Measurements from ENCODE around the gene SUCO. TPM values are rescaled to one million over a fixed set of nuclear protein-coding genes. Genes with fewer than 3 reads are reported as not detected.

SUCO gene
- total RNA-seq, 2 experiments from 2014 or later: 22.9 to 42.3 TPM

GRCh38 chr1:172627702-172628101, 94.8 kb downstream of the SUCO start:
- no peaks in the 10 kb centered on the region for H3K9me3 ChIP-seq (ENCODE audit: low read length)
- ChIA-PET POLR2A (no interaction called here), CTCF (ENCODE audit: unreplicated experiment) (no interaction called here)
- no peak overlapping the region for H3K4me3 ChIP-seq (ENCODE audit: low read depth, low read length, poor library complexity, severe bottlenecking)
- H4K20me1 ChIP-seq (ENCODE audit: insufficient read depth, low read length): no peaks in the 10 kb centered on the region
- TF ChIP-seq CTCF (conservative IDR thresholded peaks at IDR 0.05; ENCODE audit: low read length): no peak
- no peak for TF ChIP-seq EZH2phosphoT487 (IDR thresholded peaks at IDR 0.05; ENCODE audit: borderline replicate concordance, low read depth, low read length)
- intact Hi-C loops (cut with micrococcal nuclease; ENCODE audit: unreplicated experiment): no loop called here
- peak overlapping the region; percentile 28; the same call in 1 of the 2 replicates for H3K4me2 ChIP-seq (ENCODE audit: low read length)
- H3K36me3 ChIP-seq (ENCODE audit: insufficient read depth, low read length): no peaks in the 10 kb centered on the region
- H2AFZ ChIP-seq (ENCODE audit: low read length): peak overlapping the region; percentile 5; the same call in 1 of the 2 replicates
- H3K27ac ChIP-seq (ENCODE audit: low read depth, low read length, poor library complexity, severe bottlenecking): no peak overlapping the region
- no TSS peak for BruUV-seq (replicated peaks)
- H3K79me2 ChIP-seq (ENCODE audit: insufficient read depth, low read depth, low read length): no peaks in the 10 kb centered on the region
- no peaks in the 10 kb centered on the region for H3K9me2 ChIP-seq (ENCODE audit: insufficient read depth, low read length)
- peaks cover 9% of the 10 kb centered on the region for H3K4me1 ChIP-seq (ENCODE audit: insufficient read depth, low read length, poor library complexity, severe bottlenecking)
- no peak for DNase-seq (ENCODE audit: low spot score)

GRCh38 chr1:172628401-172628800, 95.5 kb downstream of the SUCO start:
- peaks cover 9% of the 10 kb centered on the region for H3K4me1 ChIP-seq (ENCODE audit: insufficient read depth, low read length, poor library complexity, severe bottlenecking)
- DNase-seq (ENCODE audit: low spot score): no peak
- POLR2A ChIA-PET: interaction anchor here (0.6 kb wide), 1 partner anchor 984 kb away, joined by 3 read pairs; no protein-coding TSS in a partner anchor
- H3K27ac ChIP-seq (ENCODE audit: low read depth, low read length, poor library complexity, severe bottlenecking): no peak overlapping the region
- H3K9me3 ChIP-seq (ENCODE audit: low read length): no peaks in the 10 kb centered on the region
- no peak overlapping the region for H3K4me2 ChIP-seq (ENCODE audit: low read length)
- no peak overlapping the region for H3K4me3 ChIP-seq (ENCODE audit: low read depth, low read length, poor library complexity, severe bottlenecking)
- H3K9me2 ChIP-seq (ENCODE audit: insufficient read depth, low read length): no peaks in the 10 kb centered on the region
- no peaks in the 10 kb centered on the region for H4K20me1 ChIP-seq (ENCODE audit: insufficient read depth, low read length)
- H2AFZ ChIP-seq (ENCODE audit: low read length): 0 out of 2 replicates have a peak overlapping the region, but pooled peaks have one; percentile 5
- BruUV-seq (replicated peaks): no TSS peak
- no peaks in the 10 kb centered on the region for H3K79me2 ChIP-seq (ENCODE audit: insufficient read depth, low read depth, low read length)
- CTCF ChIA-PET (ENCODE audit: unreplicated experiment): no interaction called here
- TF ChIP-seq CTCF (conservative IDR thresholded peaks at IDR 0.05; ENCODE audit: low read length) (no peak), EZH2phosphoT487 (IDR thresholded peaks at IDR 0.05; ENCODE audit: borderline replicate concordance, low read depth, low read length) (no peak)
- intact Hi-C loops (cut with micrococcal nuclease; ENCODE audit: unreplicated experiment): no loop called here
- no peaks in the 10 kb centered on the region for H3K36me3 ChIP-seq (ENCODE audit: insufficient read depth, low read length)

- POLR2A ChIA-PET: interaction anchor here (0.6 to 0.9 kb wide), 2 partner anchors 41 to 985 kb away, joined by 3 read pairs; no protein-coding TSS in a partner anchor
- BruUV-seq (replicated peaks): no TSS peak
Measured at GRCh38 chr1:172629170-172629569, 96.2 kb downstream of the SUCO start.

More at GRCh38 chr1:172629170-172629569, 96.2 kb downstream of the SUCO start:
- intact Hi-C loops (cut with micrococcal nuclease; ENCODE audit: unreplicated experiment): no loop called here
- no peak for TF ChIP-seq EZH2phosphoT487 (IDR thresholded peaks at IDR 0.05; ENCODE audit: borderline replicate concordance, low read depth, low read length)
- TF ChIP-seq CTCF (conservative IDR thresholded peaks at IDR 0.05; ENCODE audit: low read length): no peak
- Histone ChIP-seq H3K4me1 (ENCODE audit: insufficient read depth, low read length, poor library complexity, severe bottlenecking) (peaks cover 9% of the 10 kb centered on the region), H3K27ac (ENCODE audit: low read depth, low read length, poor library complexity, severe bottlenecking) (no peak overlapping the region), H3K36me3 (ENCODE audit: insufficient read depth, low read length) (no peaks in the 10 kb centered on the region), H3K4me2 (ENCODE audit: low read length) (no peak overlapping the region), H3K4me3 (ENCODE audit: low read depth, low read length, poor library complexity, severe bottlenecking) (no peak overlapping the region), H2AFZ (ENCODE audit: low read length) (no peak overlapping the region), H3K9me2 (ENCODE audit: insufficient read depth, low read length) (no peaks in the 10 kb centered on the region), H3K79me2 (ENCODE audit: insufficient read depth, low read depth, low read length) (no peaks in the 10 kb centered on the region), H4K20me1 (ENCODE audit: insufficient read depth, low read length) (no peaks in the 10 kb centered on the region), H3K9me3 (ENCODE audit: low read length) (no peaks in the 10 kb centered on the region)
- CTCF ChIA-PET (ENCODE audit: unreplicated experiment): no interaction called here
- DNase-seq (ENCODE audit: low spot score): no peak

All from OCI-LY7 (cell line).